HG02981 (cell line): ENCODE results near the gene MYRFL.

Experiments
- ATAC-seq: cut with Tn5 transposase; IDR thresholded peaks from one replicate; pipeline ENCODE4 v1.9.1; 2021; ENCODE audit warnings: mild to moderate bottlenecking, moderate library complexity; ENCODE audit not compliant: unreplicated experiment

The MYRFL gene

DNA sequence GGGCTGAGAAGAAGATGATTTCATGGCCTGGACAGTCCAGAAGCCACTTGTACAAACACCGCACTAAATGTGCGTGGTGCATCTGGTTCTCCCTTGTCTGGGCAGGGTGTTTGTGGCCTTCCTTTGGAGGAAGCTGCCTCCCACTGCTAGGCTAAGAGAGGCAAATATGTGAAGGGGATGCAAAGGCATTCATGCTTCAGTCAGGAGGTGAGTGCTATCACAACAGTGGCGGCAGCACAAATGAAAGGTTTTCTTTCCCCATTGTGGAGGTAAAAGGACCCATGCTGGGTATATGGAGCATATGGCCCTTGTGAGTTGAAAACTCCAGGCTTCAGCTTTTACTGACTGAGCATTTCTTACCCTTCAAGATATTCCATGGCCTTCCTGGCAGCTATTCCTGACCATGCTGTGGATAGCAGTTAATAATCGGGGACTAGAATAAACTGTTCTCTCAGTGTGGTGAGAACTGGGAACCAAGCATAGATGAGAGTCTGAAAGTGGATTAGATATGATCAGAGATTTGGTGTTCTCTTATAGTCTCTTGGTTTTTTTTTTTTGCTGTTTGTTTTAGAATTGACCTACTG is 69.9 kb downstream of the MYRFL start:
- ATAC-seq, result no peak

DNA sequence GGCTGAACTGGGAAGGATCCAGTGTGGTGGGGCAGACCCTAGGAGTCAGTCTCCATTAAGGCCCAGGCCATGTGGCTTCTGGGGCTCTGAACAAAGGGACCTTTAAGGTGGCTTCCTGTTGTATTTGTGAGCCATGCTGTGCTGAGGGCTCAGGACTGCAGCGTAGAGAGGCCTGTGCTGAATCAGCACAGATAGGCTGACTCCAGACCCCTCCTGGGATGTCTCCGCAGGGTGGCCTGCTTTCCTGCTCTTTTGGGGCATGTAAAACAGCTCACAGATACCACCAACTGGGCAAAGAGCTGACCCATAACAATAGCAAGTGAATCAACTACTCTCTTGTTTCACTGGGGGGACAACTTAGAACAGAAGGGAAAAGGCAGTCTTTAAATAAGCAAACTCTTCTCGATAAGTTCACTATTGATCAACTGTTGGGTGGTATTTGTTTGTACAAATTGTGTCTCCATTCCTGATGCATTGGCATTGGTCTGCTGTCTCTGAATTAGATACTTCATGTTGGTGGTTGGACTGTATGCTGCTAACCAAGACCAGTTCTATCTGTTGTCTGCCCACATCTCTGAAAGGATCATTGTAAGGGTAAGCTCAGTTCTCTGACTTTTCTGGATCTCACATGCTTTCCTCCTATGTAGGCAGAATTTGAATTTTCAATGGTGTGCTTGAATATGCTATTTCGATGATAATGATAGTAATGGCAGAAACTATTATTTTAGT is 71.8 kb downstream of the MYRFL start:
- ATAC-seq, result no peak

DNA sequence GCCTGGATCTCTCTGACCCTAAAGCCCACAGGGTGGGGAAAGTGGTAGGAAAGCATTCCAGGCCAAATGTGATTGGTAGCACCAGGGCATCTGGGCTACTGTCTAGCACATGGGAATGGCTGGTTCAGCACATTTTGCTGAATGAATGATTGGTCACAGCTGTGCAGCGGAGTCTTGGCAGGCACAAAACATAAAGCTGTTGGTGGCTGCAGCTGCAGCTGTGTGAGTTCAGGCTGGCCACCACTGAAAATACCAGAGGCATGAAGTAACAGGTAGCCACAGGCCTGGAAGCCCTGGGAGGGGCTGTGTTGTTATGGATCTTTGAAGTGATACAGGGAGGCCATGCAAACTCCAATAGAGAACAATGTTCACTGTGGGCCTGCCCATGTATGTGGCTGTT is 72.7 kb downstream of the MYRFL start:
- no peak for ATAC-seq

DNA sequence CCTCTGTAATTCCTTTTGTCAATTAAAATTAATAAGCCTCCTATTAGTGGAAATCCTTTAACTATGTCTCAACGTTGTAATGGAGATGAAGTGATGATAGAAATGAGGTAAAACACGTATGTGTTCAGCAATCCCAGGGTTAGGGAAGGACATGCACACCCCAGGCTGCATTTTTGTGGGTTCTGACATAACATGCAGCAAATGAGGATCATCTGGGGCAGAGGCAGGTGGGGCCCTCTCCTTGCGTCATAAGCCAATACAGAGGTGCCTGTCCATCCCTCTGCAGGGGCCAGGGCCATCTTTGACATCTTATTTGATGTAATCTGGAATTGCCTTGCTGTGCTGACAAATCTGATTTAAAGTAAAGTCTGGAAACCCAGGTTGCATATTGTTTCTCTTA is 73.2 kb downstream of the MYRFL start:
- ATAC-seq, result no peak

DNA sequence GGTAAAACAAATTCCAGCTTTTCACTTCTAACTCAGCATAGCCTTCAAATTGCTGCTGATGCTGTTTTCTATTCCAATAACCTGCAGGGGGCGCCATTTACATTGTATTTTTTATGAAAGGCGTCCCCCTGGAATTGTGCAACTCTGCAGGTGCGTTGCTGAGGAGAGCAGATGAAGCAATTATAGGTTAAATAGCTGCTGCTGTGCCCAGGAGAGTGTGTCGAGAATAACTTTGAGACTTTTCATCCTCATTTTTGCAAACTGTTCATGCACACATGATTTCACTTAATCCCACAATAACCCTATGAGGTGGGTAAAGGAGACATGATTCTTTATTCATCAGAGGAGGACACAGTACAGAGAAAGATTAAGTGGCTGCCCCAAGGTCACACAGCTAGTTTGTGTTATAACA is 75.7 kb downstream of the MYRFL start:
- peak; percentile 69 for ATAC-seq

DNA sequence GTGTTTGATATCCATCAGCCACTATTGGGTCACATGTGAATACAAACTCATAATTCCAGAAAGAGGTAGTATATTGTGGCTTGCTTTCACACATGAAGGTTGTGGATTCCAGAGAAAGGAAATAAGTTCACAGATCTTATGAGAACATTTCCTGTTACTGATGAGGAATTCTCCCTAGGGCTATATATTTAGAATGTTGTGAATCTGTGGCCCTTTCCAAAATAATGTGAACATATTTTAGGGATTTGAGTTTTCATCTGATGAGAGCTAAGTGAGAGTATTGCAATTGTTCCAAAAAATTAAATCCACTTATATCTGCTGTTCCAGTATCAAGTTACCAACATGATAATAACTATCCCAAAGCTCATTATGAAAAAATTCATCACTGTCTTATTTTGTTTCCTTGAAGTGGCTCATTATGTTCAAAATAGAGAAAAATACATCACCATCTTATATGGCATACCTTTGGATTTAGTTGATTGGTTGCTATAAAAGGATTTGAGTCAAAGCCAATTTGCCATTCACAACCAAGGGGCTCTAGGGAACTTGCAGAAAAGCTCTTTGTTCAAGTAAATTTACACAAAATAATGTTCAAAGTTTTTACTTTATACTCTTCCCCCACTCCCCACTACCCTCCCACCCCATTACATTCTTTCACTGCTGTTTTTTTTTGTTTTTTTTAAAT is 76.3 kb downstream of the MYRFL start:
- no peak for ATAC-seq

DNA sequence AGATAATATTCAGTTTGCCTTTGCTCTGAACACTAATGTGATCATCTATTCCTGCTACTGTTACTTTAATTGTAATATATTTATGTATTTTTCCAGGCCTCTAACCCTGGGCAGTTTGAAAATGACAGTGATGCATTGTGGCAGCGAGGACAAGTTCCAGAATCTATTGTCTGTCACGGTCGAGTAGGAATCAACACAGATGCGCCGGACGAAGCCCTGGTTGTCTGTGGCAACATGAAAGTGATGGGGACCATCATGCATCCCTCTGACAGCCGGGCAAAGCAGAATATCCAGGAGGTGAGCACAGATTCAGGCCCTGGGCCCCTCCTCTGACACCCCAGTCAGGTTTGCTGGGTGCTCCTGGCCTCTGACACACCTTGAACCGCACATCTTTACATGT is 78.5 kb downstream of the MYRFL start:
- ATAC-seq, result no peak

DNA sequence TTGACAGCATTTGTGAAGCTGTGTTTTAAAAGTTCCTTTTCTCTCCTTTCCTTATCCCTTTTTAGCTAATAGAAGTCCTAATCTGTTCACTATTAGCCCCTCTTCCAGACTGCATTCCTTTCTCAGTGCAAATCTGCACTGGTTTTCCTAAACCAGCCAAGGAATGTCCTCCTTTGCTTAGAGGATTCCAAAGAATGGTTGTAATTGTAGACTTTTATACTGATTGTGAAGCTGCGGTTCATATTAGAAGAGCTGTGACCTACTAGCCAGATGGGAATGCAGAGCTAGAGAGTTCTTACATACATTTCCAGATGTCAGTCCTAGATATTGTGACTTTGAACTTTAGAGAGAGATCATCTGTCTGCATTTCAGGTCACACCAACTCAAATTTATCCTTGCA is 79.8 kb downstream of the MYRFL start:
- no peak for ATAC-seq

DNA sequence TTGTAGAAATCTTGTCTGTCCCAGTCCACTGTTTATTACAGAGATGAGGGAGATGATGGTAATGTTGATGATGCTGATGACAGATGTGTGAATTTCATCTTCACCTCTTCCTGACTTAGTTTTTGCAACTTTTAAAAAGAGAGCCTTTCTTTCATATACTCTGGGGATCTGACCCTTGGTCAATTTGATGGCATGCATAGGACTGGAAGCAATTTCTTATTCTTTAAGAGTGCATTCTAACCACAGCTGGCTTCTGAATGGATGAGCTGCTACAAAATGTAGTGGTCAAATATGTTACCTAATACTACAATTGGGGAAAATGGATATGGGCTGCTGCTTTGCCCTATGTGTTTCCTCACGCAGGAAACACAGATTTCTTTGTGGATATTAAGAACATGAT is 80.8 kb downstream of the MYRFL start:
- no peak for ATAC-seq

DNA sequence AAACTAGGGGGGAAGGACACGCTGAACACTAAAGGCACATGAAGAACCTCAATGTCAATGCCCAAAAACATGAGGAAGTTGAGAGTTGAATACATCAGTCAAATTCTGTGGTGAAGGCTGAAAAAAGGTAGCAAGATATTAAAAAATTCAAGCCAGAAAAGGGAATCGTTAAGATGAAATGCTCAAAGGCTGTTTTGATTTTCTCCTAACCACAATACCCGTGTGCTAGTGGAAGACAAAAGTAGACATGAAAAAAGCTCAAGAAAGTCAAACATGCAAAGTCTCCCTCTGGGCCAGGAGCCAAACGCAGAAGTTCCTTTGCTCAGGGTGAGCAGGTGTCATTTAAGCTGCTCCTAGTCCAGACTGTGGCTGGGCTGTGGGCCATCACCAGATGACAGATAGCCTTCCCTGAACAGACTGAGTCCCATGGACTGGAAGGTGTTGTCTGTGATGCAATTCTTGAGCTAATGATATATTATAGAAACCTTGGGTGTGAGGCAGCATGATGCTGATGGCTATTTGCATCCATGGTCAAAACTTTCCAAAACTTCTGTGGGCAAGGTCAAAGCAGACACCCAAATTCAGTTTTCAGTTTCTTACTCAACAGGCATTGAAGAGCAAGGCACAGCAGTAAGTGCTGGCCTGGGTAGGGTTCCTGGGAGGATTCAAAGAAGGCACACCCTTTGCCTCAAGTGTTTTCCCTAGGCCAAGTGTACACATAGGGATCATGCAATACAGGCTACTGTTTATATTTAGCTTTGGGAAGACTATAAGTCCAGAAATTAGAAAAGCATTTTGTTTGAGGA is 81.6 kb downstream of the MYRFL start:
- peak; percentile 85 for ATAC-seq

DNA sequence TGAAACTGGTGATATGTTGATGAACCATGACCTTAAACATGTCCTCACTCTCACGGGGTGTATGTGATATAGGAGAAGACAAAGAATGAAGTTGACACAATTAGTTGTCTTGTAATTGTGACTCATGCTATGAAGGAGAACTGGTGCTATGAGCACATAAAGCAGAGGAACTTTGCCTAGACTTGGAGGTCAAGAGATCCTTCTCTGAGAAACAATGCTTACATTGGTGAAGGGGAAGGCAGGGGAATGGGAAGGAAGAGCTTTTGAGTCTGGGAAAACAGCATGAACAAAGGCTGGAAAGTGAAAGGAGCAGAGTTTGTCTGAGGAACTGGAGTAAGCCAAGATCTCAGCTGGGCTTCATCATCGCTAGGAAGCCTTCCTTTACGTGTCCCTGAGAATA is 83.2 kb downstream of the MYRFL start:
- ATAC-seq, result no peak

DNA sequence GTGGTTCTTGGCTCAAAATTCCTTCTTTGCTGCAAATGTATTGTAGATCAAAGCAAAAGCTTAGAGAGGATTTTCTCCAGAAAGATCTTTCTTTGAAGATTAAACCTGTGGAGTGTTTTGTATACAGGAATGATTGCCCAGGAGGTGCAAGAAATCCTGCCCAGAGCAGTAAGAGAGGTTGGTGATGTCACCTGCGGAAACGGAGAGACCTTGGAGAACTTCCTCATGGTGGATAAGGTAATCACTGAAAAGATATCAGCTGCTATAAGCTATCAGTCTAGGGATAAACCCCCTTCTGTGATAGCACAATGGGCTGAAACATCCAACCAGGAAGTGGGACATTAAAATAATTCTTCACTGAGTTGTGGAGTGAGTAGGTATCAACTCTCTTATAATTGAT is 85.7 kb downstream of the MYRFL start:
- ATAC-seq, result no peak

DNA sequence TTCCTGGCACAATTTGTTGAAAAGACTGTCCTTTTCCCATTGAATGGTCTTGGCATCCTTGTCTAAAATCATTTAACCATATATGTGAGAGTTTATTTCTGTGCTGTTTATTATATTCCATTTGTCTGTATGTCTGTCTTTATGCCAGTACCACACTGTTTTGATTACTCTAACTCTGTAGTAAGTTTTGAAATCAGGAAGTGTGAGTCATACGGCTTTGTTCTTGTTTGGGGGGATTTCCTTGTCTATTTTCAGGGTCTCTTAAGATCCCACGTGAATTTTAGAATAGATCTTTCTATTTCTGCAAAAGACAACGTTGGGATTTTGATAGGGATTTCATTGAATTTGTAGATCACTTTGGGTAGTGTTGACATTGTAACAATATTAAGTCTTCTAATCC is 88.5 kb downstream of the MYRFL start:
- ATAC-seq, result no peak

DNA sequence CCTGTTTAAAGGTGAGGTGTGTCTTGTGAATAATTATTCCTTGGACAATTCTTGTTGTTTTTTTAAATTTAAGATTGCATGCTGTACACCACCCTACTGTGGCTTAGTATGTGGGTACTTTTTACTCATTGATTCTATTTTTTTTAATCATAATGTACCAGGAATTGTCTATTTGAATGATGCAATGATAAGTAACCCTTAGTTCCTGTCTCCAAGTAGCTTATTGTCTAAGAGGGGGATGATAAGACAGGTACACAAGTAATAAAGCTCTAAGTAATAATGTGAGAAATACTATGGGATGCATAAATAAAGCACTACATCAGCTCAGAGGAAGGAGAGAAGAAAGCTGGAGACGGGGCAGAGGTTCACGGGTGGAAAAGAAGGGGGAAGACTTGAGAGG is 90.9 kb downstream of the MYRFL start:
- no peak for ATAC-seq

DNA sequence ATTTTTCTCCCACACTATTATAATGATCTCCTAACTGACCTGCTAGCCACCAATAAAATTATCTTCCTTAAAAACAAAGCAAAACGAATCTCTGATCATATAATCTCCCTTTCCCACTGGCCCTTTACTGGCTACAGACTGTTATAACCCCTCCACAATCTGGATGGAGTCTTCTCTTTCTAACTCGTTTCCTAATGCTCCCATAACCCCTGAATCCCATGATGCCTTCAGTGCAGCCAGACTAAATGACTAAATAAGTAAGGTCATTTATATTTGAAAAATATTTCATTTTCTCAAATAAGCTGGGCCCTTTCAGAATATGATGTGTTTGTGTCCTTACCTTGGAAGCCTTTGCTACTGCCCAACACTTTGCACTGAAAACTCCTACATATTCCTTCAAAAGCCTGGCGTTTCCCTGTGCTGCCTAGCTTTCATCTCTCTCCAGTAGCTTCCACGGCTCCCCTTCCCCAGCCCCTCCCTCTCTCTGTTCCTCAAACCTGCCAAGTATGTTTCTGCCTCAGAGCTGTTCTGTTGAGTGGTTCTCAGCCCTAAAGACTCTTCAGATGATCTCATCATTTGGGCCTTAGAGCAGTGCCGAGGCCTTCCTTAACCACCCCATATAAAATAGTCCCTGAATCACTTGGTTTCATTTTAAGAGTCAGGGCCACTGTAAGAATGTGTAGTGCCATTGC is 91.7 kb downstream of the MYRFL start:
- no peak for ATAC-seq

DNA sequence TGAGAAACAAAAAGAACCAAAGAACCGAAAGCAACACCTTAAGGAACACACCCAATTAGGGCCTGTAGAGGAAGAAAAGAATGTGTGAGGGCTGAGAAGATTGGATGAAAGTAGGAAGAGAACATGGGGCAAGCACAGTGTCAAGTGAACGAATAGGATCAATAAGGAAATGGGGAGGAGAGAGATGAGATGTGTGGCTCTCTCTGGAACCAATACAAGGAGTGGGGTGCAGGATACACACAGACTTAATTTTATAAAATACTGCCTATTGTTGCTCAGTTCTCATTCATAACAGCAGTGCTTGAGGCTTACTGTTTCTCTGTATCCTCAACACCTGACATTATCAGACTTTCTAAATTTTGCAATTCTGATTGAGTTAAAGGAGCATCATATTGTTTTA is 93.3 kb downstream of the MYRFL start:
- ATAC-seq, result no peak

DNA sequence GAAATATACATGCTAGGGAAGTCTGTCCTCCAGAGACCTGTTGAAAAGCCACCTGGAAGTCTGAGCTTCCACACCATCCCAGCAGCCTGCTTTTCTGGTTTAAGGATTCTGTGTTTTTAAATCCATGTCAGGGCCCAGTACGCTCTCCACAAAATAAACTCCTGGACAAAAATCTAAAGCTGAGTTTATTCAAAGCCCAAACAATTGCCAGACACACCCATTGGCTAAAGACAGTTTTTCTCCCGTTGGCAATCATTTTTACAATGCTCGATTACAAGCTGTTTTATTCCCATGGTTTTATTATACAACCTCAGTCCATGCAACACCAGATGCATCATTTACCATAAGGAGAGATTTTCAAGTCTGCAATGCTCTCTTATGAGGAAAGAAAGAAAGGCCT is 94.5 kb downstream of the MYRFL start:
- ATAC-seq, result no peak

DNA sequence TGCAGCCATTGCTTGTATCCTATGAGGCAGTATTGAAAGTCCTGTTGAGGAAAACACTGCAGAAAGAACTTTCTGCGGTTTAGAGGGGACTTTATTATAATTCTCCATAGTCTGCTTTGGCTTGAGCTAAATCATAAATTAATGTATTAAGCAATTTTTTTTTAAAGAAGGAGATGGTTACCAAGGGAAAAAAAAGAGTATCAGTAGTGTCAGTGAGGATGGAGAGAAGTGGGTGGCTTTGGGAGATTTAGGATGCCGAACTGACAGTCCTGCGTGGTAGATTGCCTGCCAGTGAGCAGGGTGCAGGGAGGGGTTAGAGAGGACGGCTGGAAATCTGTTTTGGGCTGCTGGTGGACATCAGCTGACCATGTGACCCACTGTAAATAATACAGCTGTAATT is 96.8 kb downstream of the MYRFL start:
- no peak for ATAC-seq

DNA sequence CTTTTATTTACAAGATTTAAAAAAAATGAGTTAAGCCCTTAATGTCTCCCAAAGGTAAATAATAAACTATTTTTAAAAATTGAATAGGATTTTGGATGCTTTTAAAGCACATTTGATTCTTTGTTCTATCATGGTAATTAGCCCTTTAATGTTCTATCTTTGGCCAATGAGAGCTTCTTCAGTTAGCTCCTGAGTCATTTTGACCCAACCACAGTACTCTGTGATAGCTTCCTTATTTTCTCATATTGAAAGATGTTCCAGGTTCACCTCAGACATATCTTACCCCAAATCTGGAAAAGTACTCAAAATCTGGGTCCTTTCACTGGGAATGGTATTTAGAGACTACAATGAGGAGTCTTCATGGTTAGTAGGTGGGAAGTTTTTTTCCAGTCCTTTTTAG is 98.0 kb downstream of the MYRFL start:
- ATAC-seq, result no peak

DNA sequence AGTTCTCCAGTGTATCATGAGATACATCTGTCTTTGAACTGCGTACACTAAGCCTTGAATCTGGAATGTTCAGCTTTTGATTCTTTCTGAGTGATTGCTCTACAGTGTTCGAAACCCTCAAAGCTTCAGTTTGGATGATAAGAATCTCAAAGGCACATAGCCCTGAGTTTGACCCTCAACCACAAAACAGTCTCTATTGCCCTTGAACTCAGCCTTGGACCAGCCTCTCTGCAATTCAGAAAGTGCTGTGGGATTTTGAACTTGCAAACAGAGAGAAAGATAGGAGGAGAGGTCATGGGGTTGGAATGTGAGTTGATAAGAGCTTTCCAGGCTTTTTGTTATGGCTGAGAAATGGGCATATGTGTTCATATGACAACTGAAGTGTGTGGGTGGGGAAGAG is 100.3 kb downstream of the MYRFL start:
- no peak for ATAC-seq

DNA sequence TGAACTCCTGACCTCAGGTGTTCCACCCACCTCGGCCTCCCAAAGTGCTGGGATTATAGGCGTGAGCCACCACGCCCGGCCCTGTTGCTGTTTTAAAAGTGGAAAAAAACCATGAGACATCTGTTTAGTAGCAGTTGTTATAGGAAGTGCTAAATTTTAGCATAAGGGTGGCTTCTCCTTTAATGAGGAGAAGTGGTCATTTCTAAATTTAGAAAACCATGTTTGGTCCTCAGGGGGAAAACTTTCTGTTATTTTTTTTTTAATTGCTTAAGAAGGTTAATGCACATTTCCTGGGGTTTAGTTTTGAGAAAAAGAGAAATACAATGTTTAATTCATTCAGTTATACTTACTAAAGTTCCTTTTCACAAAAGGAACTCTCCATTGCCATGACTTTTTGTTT is 102.1 kb downstream of the MYRFL start:
- ATAC-seq, result no peak
